Mucosa of rectum (tissue), 2 donors: Measurements from ENCODE around the gene ADAMTSL2.

Experiments
- H3K27ac ChIP-seq, 2 donors: one replicate each; pipeline ENCODE4 v1.7.0; 2013; ENCODE audit warnings: inconsistent platforms in 2 of 2, low read depth in 2 of 2, low read length in 2 of 2
- H3K27me3 ChIP-seq, 2 donors: one replicate each; pipeline ENCODE4 v1.7.0; 2013; ENCODE audit warnings: low read length in 2 of 2; ENCODE audit not compliant: control insufficient read depth in 2 of 2, insufficient read depth in 2 of 2
- H3K36me3 ChIP-seq, 2 donors: one replicate each; pipeline ENCODE4 v1.7.0; 2013; ENCODE audit warnings: low read length in 2 of 2; ENCODE audit not compliant: control insufficient read depth in 2 of 2, insufficient read depth in 2 of 2
- H3K4me1 ChIP-seq, 2 donors: one replicate each; pipeline ENCODE4 v1.7.0; 2013; ENCODE audit warnings: low read length in 2 of 2, mild to moderate bottlenecking in 1 of 2; ENCODE audit not compliant: control insufficient read depth in 2 of 2, insufficient read depth in 2 of 2
- H3K4me3 ChIP-seq, 2 donors: one replicate each; pipeline ENCODE4 v1.7.0; 2013; ENCODE audit warnings: low read length in 2 of 2
- H3K9ac ChIP-seq, 2 donors: one replicate each; pipeline ENCODE4 v1.7.0; 2013; ENCODE audit warnings: low read length in 2 of 2, low read depth in 1 of 2, mild to moderate bottlenecking in 1 of 2
- H3K9me3 ChIP-seq, 2 donors: one replicate each; pipeline ENCODE4 v1.7.0; 2013; ENCODE audit warnings: low read length in 2 of 2; ENCODE audit not compliant: control insufficient read depth in 2 of 2
- donor health status: healthy.
- donor health status: Normal muscosa, but diverticular disease.

ADAMTSL2 gene

DNA sequence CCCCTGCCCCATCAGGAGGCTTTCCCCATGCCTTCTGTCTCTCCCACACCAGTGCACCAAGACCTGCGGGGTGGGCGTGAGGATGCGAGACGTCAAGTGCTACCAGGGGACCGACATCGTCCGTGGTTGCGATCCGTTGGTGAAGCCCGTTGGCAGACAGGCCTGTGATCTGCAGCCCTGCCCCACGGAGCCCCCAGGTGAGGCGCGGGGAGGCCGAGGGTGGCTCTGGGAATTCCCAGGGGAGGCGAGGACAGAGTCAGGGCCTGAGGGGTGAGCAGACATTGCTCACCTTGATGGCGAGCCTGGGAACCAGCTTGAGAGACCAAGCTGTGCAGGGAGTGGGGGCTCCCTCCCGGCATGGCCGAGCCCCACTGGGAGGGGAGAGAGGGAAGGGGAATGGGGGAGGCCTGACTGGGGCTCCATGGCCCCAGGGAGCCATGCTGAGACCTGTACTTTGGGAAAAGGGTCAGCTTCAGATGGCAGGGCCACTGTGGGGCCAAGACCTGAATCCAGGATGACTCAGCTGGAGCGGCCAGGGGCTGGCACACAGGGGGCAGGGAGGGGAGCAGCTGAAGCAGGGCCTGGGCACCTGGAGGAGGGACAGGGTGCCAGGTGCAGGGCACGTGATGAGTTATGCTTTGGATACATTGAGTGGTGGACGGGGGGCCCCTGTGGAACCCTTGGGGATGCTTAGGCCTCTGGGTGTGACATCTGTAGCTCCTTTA, 39.4 kb downstream of the ADAMTSL2 start:
- Histone ChIP-seq H3K9me3 (no peaks in the 10 kb centered on the region), H3K36me3 (no peaks in the 10 kb centered on the region), H3K4me3 (no peak overlapping the region), H3K9ac (no peak overlapping the region), H3K27me3 (no peaks in the 10 kb centered on the region), H3K4me1 (no peaks in the 10 kb centered on the region), H3K27ac (no peak overlapping the region)

DNA sequence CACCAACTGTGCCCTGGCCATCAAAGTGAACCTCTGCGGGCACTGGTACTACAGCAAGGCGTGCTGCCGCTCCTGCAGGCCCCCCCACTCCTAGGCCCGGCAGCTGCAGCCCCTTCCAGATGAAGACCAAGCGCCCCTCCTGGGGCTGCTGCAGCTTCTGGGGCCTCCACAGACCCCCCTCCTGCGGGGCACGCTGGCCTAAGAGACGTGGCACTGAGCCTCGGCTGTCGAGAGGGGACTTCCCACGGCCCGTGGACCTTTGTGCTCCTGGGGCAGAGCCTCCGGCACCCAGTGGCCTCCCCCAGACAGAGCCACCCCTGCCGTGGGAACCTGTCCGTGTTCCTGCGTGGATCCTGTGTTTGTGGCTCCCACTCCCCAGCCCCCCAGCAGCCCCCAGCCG, 40.3 kb downstream of the ADAMTSL2 start:
- Histone ChIP-seq H3K4me3 (no peak overlapping the region), H3K4me1 (no peaks in the 10 kb centered on the region), H3K36me3 (no peaks in the 10 kb centered on the region), H3K27me3 (no peaks in the 10 kb centered on the region), H3K9ac (no peak overlapping the region), H3K27ac (no peak overlapping the region), H3K9me3 (no peaks in the 10 kb centered on the region)

DNA sequence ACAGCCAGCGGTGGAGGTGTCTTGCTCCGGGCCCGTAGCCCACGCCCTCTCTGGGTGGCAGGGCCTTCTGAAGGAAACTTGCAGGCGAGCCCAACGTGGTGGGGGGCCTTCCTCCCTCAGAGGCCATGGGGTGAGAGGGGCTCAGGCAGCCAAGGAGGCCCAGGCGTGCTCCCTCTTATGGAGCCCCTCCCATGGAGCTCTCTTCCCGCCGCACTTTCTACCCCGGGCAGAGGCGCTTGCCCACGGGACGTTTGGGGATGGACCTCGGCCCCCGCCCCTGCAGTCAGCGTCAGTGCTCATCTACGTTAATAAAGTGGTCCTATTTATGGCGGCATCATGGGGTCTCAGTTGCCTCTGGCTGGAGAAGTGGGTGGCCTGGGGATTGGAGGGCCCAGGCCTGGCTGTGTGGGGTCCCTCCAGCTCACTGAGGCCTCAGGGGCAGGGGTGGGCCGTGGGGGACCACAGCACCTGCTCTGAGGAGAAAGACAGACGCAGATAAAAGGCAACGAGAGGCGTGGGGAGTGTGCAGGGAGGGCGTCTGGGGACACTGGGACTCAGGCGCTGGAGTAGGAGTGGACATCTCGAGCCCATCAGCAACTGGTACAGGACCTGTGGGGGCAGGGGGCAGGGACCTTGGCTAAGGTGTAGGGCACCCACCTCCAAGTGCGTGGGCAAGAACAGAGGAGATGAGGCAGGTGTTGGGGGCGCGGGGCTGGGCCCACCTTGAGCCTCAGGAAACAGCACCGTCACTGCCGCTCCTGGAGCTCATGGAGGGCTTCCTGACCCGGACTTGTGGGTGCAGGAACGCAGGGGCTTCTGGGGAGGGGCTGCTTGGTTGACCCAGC, 40.9 kb downstream of the ADAMTSL2 start:
- Histone ChIP-seq H3K27me3 (no peaks in the 10 kb centered on the region), H3K4me3 (no peak overlapping the region)

DNA sequence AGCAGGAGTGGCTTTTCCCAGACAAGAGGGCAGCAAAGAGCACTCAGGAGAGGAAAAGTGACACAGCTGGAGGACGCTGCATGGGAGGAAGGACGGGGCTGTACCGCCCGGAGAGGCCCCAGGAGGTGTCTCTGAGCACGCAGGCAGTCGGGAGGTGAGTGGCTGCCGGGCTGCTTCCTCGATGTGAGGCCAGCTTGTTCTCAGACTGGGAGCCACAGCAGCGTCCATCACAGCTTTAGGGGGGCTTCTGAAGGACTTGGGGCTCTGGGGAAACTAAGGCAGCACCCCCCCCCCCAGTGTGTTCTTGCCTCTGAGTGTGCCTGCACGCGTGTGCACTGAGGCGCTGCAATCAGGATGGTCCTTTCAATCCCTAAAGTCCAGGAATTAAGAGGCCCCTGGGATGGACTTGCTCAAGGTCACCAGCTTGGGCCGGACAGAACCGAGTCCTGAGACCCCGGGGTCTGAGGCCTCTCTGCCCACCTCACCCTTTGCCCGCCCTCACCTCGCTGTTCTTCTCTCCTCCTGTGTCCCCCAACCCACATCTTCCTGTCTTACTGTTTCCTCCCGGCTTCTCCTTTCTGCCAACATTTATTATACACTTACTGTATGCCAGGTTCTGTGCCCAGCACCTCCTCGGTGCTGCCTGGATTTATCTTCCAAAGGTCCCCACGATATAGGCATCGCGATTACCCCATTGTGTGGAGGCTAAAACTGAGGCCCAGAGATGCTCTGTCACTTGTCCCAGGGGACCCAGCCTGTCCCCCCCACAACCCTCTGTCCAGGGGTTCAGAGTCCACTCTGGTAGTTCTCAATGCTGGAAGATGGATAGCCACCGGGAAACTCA, 41.7 kb downstream of the ADAMTSL2 start:
- Histone ChIP-seq H3K27ac (no peak overlapping the region), H3K27me3 (no peaks in the 10 kb centered on the region), H3K9me3 (no peaks in the 10 kb centered on the region), H3K4me1 (no peaks in the 10 kb centered on the region), H3K36me3 (no peaks in the 10 kb centered on the region), H3K9ac (no peak overlapping the region), H3K4me3 (no peak overlapping the region)

More for the DNA sequence above, 40.9 kb downstream of the ADAMTSL2 start:
- H3K27ac ChIP-seq = no peak overlapping the region
- H3K36me3 ChIP-seq = no peaks in the 10 kb centered on the region
- no peak overlapping the region for H3K9ac ChIP-seq
- no peaks in the 10 kb centered on the region for H3K9me3 ChIP-seq
- H3K4me1 ChIP-seq = no peaks in the 10 kb centered on the region

DNA sequence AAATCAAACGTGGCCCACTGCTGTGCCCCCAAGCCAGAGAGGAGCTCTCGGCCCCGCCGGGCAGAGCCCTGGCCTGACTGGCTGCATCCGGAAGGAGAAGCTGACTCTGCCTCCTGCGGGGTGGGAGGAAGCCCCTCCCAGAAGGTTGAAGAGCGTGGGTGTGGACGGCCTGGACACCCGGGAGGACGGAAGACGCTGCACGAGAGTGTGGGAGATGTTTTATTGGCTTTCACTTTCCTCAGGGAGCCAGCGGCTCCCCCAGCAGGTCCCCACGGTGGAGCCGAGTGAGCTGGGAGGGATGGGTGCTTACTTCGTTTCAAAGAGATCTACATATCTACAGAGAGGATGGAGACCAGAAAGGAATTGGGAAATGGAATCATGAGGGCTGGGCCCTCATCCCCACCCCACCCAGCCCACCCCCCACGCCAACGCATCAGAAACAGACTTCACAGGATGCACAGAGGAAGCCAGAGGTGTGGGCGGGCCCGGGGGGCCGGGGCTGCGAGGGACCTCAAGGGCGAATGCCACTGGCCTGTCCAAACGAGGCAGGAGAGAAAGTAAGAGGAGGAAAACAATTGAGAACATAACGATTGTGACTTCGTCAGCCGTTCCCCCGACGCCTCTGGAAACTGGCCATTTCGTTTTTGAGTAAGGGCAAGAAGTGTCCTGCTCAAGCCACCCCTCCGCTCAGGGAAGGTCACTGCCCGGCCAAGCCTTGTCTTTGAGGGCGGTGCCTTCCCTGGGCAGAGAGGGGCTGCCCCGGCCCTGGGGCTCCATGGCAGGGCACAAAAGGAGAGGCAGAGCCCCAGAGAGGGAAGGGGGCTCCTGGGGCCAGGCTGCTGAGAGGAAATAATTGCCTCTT, 42.6 kb downstream of the ADAMTSL2 start:
- no peaks in the 10 kb centered on the region for H3K27me3 ChIP-seq
- no peak overlapping the region for H3K27ac ChIP-seq
- H3K36me3 ChIP-seq = no peaks in the 10 kb centered on the region
- no peaks in the 10 kb centered on the region for H3K4me1 ChIP-seq
- no peak overlapping the region for H3K4me3 ChIP-seq
- no peak overlapping the region for H3K9ac ChIP-seq
- H3K9me3 ChIP-seq = no peaks in the 10 kb centered on the region

DNA sequence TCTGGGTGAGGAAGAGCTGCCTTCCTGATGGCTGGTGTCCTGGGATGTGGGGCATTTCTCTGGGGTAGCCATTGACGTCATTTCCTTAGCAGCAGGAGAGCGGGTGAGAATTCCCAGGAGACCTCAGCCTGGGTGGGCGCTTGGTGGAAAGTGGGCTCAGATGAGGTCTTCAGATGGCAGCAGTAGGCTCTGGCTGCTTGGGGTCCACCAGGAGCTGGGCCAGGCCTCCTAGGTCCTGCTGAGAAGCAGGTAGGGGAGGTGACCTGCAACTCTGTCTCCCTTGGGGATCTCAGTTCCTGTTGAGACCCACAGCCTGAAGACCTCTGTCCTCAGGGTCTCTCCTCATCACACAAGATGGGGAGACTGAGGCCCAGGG, 43.2 kb downstream of the ADAMTSL2 start:
- H3K27ac ChIP-seq = no peak overlapping the region
- H3K9ac ChIP-seq = no peak overlapping the region
- H3K4me1 ChIP-seq = no peaks in the 10 kb centered on the region
- no peaks in the 10 kb centered on the region for H3K9me3 ChIP-seq
- no peaks in the 10 kb centered on the region for H3K36me3 ChIP-seq
- no peak overlapping the region for H3K4me3 ChIP-seq
- H3K27me3 ChIP-seq = no peaks in the 10 kb centered on the region

DNA sequence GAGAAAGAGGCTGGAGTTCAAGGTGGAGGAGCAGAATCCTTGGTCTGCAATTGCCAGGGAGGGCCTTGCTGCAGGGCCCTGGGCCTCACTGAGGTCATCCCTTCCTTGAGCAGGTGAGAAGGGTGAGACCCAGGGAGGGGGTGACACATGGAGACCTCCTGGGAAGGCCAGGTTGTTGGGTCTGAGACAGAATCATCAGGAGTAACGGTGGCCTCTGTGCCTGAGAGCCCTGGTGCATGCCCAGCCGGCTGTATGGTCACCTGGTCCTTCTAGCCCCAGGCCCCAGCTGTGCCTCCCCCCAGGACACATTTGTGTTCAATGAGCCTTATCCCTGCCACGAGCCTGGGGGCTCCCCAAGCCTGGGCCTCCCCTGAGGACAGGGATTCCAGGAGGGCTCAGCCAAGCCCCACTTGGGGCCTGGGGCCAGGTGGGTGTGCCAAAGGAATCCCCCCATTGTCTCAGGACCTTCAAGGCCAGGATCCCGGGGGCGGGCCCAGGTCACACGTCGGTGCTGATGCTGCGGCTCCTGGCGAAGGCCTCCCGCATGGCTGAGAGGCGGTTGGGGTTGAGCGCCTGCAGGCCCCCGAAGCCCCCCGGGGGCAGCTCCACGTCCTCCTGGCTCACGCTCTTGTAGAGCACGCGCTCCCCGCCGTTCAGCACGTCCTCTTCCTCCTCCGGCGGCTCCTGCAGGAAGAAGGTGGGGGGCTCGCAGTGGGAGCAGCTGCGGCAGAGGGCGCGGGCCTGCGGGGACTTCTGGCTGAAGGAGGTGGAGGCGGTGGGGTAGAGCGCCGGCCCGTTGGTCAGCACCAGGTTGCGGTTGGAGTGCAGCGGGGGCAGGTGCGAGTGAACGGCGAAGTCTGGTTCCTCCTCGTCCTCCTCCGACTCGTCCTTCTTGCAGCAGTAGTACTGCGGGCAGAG, 44.3 kb downstream of the ADAMTSL2 start:
- H3K4me1 ChIP-seq = peaks cover 0 to 3% of the 10 kb centered on the region in 2 donors
- no peaks in the 10 kb centered on the region for H3K9me3 ChIP-seq
- no peak overlapping the region for H3K27ac ChIP-seq
- no peak overlapping the region for H3K9ac ChIP-seq
- H3K4me3 ChIP-seq = no peak overlapping the region
- no peaks in the 10 kb centered on the region for H3K36me3 ChIP-seq
- H3K27me3 ChIP-seq = no peaks in the 10 kb centered on the region

DNA sequence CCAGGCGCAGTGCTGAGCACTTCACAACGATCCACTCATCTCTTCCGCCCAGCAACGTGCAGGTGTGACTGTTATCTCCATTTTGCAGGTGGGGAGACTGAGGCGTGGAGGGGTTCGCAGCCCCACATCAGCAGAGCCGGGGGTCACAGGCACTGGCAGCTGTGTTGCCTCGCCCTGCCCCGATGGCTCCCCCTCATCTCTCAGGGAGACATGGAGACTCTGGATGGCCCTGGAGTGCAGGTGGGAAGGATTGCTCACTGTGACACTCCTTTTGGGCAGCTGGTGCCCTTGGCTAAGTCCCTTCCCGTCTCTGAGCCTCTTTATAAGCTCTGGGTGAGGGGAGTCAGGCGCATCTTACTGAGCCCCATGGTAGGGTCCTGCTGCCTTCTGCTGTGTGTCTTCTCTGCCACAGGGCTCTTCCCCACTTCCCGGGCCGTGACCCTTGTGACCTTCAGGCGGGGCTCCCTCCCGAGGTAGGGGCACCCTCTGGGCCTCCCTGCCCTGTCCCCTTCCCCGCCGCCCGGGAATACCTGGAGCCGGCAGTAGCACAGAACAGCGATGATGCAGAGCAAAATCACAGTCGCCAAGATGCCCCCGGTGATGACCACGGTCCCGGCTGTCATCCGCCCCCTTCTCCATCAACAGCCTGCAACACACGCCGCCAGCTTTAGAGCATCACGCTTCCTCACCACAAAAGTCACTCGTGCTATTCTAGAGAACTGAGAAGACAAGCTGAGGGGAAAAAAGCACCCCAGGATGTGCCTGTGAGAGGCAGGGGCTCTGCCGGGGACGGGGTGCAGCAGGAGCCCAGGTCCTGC, 45.3 kb downstream of the ADAMTSL2 start:
- H3K9ac ChIP-seq = no peak overlapping the region
- H3K36me3 ChIP-seq = no peaks in the 10 kb centered on the region
- H3K4me3 ChIP-seq = no peak overlapping the region
- H3K4me1 ChIP-seq = peaks cover 8 to 13% of the 10 kb centered on the region in 2 donors
- no peak overlapping the region for H3K27ac ChIP-seq
- no peaks in the 10 kb centered on the region for H3K9me3 ChIP-seq
- H3K27me3 ChIP-seq = no peaks in the 10 kb centered on the region
